HCEC 1CT (cell line): ENCODE data around the gene NBEA.

Experiments
- DNase-seq: peaks from one replicate; pipeline ENCODE4 v3.0.0-alpha.2; 2017

NBEA gene

GRCh38 chr13:35694031-35694430 is 752.0 kb downstream of the NBEA start:
- no peak for DNase-seq

GRCh38 chr13:35694549-35695447 is 752.7 kb downstream of the NBEA start:
- no peak for DNase-seq

- no peak for DNase-seq
Measured at GRCh38 chr13:35695448-35695770, 753.3 kb downstream of the NBEA start.

GRCh38 chr13:35697186-35697730 is 755.2 kb downstream of the NBEA start:
- no peak for DNase-seq

GRCh38 chr13:35698911-35699576 is 757.0 kb downstream of the NBEA start:
- no peak for DNase-seq

GRCh38 chr13:35699825-35700510 is 757.9 kb downstream of the NBEA start:
- no peak for DNase-seq

GRCh38 chr13:35700671-35701070 is 758.6 kb downstream of the NBEA start:
- no peak for DNase-seq

GRCh38 chr13:35702316-35702715 is 760.2 kb downstream of the NBEA start:
- DNase-seq: no peak

GRCh38 chr13:35703061-35703460 is 761.0 kb downstream of the NBEA start:
- DNase-seq: no peak

- DNase-seq: no peak
Measured at GRCh38 chr13:35704331-35704730, 762.3 kb downstream of the NBEA start.

- no peak for DNase-seq
Measured at GRCh38 chr13:35706281-35706680, 764.2 kb downstream of the NBEA start.

GRCh38 chr13:35706721-35707120 is 764.7 kb downstream of the NBEA start:
- DNase-seq: no peak

- no peak for DNase-seq
Measured at GRCh38 chr13:35711909-35712308, 769.8 kb downstream of the NBEA start.

- no peak for DNase-seq
Measured at GRCh38 chr13:35712907-35713761, 771.1 kb downstream of the NBEA start.

GRCh38 chr13:35714121-35714520 is 772.1 kb downstream of the NBEA start:
- no peak for DNase-seq

GRCh38 chr13:35714588-35715377 is 772.7 kb downstream of the NBEA start:
- DNase-seq: no peak

GRCh38 chr13:35716186-35716585 is 774.1 kb downstream of the NBEA start:
- DNase-seq: no peak

- no peak for DNase-seq
Measured at GRCh38 chr13:35716729-35717128, 774.7 kb downstream of the NBEA start.

- no peak for DNase-seq
Measured at GRCh38 chr13:35718084-35718483, 776.0 kb downstream of the NBEA start.

- DNase-seq: no peak
Measured at GRCh38 chr13:35720290-35720689, 778.2 kb downstream of the NBEA start.

- no peak for DNase-seq
Measured at GRCh38 chr13:35720690-35721554, 778.9 kb downstream of the NBEA start.
